ENCODE results near the gene NEGR1. TPM values are rescaled to one million over a fixed set of nuclear protein-coding genes. Genes with fewer than 3 reads are reported as not detected.

The NEGR1 gene
- total RNA-seq, 1 donor from 2014 or later, result 8.6 TPM

DNA sequence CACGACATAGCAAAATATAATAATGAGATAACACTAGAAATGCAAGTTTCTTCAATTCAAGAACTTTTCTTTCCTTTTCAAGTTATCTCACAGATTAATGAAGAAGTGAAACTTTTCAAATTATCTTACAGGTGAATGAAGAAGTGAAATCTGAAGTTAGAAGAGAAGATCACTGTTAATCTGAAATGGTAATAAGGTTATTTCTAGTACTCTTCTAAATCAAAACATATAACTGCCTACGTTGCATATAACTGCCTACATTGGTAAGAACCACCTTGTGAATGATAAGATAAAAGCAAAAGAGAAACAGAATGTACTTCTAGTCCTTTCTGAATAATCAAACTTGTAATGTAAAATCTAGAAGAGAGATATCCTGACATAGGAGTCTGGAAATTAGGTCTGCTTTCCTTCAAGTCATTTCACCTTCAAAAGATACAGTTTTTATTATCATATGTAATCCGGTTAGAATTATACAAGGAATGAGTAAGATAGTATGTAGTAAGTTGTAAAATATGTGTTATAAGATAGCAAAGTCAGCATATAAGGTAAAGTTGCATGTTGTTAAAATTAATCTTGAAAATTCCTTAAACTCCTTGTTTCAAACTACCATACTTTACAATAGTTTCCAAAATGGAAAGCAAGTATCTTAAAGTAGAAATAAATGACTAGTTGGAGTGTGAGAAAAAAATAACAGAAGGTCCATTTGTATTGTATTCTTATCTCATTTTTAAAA is 679.1 kb downstream of the NEGR1 start:
- no peaks in the 10 kb centered on the region for H3K4me1 ChIP-seq (ENCODE audit: insufficient read depth, low read length)
- no peak for DNase-seq (ENCODE audit: low read depth)
- no peak overlapping the region for H3K9ac ChIP-seq (ENCODE audit: low read length)
- FAIRE-seq, result no peak
- H3K4me2 ChIP-seq (ENCODE audit: low read length), result no peak overlapping the region
- Mint-ChIP-seq H3K27ac (ENCODE audit: unreplicated experiment) (no peak overlapping the region), H3K9me3 (ENCODE audit: unreplicated experiment) (no peaks in the 10 kb centered on the region), H3K4me3 (ENCODE audit: unreplicated experiment) (no peak overlapping the region), H3K4me1 (ENCODE audit: low read depth, unreplicated experiment) (no peaks in the 10 kb centered on the region), H3K36me3 (ENCODE audit: low read depth, unreplicated experiment) (no peaks in the 10 kb centered on the region), H3K27me3 (ENCODE audit: low read depth, unreplicated experiment) (no peaks in the 10 kb centered on the region)
- no peaks in the 10 kb centered on the region for H4K20me1 ChIP-seq (ENCODE audit: insufficient read depth, low read length)
- H3K9me3 ChIP-seq (ENCODE audit: insufficient read depth, low read depth, low read length), result no peaks in the 10 kb centered on the region
- H3K27me3 ChIP-seq (ENCODE audit: insufficient read depth, low read length), result no peaks in the 10 kb centered on the region
- no peaks in the 10 kb centered on the region for H3K79me2 ChIP-seq (ENCODE audit: insufficient read depth, low read length)
- no peak overlapping the region for H3K27ac ChIP-seq (ENCODE audit: low read depth, low read length)
- H3K36me3 ChIP-seq (ENCODE audit: insufficient read depth, low read length), result no peaks in the 10 kb centered on the region
- no peak overlapping the region for H2AFZ ChIP-seq (ENCODE audit: low read depth, low read length)
- H3K4me3 ChIP-seq (ENCODE audit: insufficient read depth, low read depth, low read length), result no peak overlapping the region
- TF ChIP-seq, protein P1, sequence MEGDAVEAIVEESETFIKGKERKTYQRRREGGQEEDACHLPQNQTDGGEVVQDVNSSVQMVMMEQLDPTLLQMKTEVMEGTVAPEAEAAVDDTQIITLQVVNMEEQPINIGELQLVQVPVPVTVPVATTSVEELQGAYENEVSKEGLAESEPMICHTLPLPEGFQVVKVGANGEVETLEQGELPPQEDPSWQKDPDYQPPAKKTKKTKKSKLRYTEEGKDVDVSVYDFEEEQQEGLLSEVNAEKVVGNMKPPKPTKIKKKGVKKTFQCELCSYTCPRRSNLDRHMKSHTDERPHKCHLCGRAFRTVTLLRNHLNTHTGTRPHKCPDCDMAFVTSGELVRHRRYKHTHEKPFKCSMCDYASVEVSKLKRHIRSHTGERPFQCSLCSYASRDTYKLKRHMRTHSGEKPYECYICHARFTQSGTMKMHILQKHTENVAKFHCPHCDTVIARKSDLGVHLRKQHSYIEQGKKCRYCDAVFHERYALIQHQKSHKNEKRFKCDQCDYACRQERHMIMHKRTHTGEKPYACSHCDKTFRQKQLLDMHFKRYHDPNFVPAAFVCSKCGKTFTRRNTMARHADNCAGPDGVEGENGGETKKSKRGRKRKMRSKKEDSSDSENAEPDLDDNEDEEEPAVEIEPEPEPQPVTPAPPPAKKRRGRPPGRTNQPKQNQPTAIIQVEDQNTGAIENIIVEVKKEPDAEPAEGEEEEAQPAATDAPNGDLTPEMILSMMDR (IDR thresholded peaks at IDR 0.05; ENCODE audit: insufficient read depth, low read depth, low read length), result no peak
- TF ChIP-seq EZH2 (IDR thresholded peaks at IDR 0.05; ENCODE audit: insufficient read depth, low read length), result no peak

DNA sequence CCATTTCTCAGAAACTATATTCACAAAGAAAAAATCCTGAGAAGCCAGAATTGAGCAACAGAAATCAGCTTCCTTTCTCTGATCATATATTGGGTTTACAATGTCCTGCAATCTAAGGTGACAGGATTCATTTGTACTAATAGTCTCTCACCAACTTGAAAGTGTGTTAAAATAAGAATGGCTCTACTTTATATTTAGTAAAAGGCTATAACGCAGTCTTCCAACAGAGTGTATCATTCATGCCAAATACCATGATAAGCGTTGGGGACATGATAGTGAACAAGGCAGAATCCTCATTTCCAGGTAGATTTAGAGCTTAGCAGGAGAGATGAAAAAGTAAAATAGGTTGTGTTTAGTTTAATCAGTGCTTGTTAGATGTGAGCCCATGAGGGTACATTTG is 682.3 kb downstream of the NEGR1 start:
- H3K4me3 ChIP-seq (ENCODE audit: insufficient read depth, low read depth, low read length), result no peak overlapping the region
- H4K20me1 ChIP-seq (ENCODE audit: insufficient read depth, low read length), result no peaks in the 10 kb centered on the region
- H3K9ac ChIP-seq (ENCODE audit: low read length), result no peak overlapping the region
- FAIRE-seq (no peak), DNase-seq (ENCODE audit: low read depth) (no peak)
- no peak overlapping the region for H3K27ac ChIP-seq (ENCODE audit: low read depth, low read length)
- Mint-ChIP-seq H3K27me3 (ENCODE audit: low read depth, unreplicated experiment) (no peaks in the 10 kb centered on the region), H3K9me3 (ENCODE audit: unreplicated experiment) (no peaks in the 10 kb centered on the region), H3K36me3 (ENCODE audit: low read depth, unreplicated experiment) (no peaks in the 10 kb centered on the region), H3K27ac (ENCODE audit: unreplicated experiment) (no peak overlapping the region), H3K4me3 (ENCODE audit: unreplicated experiment) (no peak overlapping the region), H3K4me1 (ENCODE audit: low read depth, unreplicated experiment) (no peaks in the 10 kb centered on the region)
- H3K4me1 ChIP-seq (ENCODE audit: insufficient read depth, low read length), result no peaks in the 10 kb centered on the region
- no peaks in the 10 kb centered on the region for H3K79me2 ChIP-seq (ENCODE audit: insufficient read depth, low read length)
- H2AFZ ChIP-seq (ENCODE audit: low read depth, low read length), result no peak overlapping the region
- no peak overlapping the region for H3K4me2 ChIP-seq (ENCODE audit: low read length)
- H3K27me3 ChIP-seq (ENCODE audit: insufficient read depth, low read length), result no peaks in the 10 kb centered on the region
- no peaks in the 10 kb centered on the region for H3K36me3 ChIP-seq (ENCODE audit: insufficient read depth, low read length)
- TF ChIP-seq, protein P1 (IDR thresholded peaks at IDR 0.05; ENCODE audit: insufficient read depth, low read depth, low read length), result no peak
- no peak for TF ChIP-seq EZH2 (IDR thresholded peaks at IDR 0.05; ENCODE audit: insufficient read depth, low read length)
- H3K9me3 ChIP-seq (ENCODE audit: insufficient read depth, low read depth, low read length), result no peaks in the 10 kb centered on the region

DNA sequence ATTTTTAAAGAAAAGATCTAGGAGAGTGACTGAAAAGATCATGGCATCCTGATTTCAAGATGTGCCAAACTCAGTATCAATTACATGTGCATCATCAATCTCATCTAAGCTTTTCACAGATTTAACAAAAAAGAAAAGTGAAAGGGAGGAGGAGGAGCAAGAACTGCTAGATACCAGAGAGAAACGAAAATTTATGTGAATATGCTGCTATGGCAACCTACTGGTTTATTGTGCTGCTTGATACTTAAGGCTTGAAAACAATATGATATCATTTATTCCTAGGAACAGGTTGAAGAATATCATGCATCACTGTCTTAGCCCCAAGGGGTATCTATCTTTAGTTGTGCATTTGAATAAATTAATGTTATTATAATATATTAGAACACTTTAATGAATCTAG is 683.0 kb downstream of the NEGR1 start:
- Histone ChIP-seq H3K9me3 (ENCODE audit: insufficient read depth, low read depth, low read length) (no peaks in the 10 kb centered on the region), H3K4me3 (ENCODE audit: insufficient read depth, low read depth, low read length) (no peak overlapping the region), H3K4me2 (ENCODE audit: low read length) (no peak overlapping the region), H3K4me1 (ENCODE audit: insufficient read depth, low read length) (no peaks in the 10 kb centered on the region), H3K27ac (ENCODE audit: low read depth, low read length) (no peak overlapping the region), H3K36me3 (ENCODE audit: insufficient read depth, low read length) (no peaks in the 10 kb centered on the region), H4K20me1 (ENCODE audit: insufficient read depth, low read length) (no peaks in the 10 kb centered on the region), H3K27me3 (ENCODE audit: insufficient read depth, low read length) (no peaks in the 10 kb centered on the region), H3K79me2 (ENCODE audit: insufficient read depth, low read length) (no peaks in the 10 kb centered on the region), H2AFZ (ENCODE audit: low read depth, low read length) (no peak overlapping the region), H3K9ac (ENCODE audit: low read length) (no peak overlapping the region)
- Mint-ChIP-seq H3K9me3 (ENCODE audit: unreplicated experiment) (no peaks in the 10 kb centered on the region), H3K27ac (ENCODE audit: unreplicated experiment) (no peak overlapping the region), H3K4me1 (ENCODE audit: low read depth, unreplicated experiment) (no peaks in the 10 kb centered on the region), H3K4me3 (ENCODE audit: unreplicated experiment) (no peak overlapping the region), H3K27me3 (ENCODE audit: low read depth, unreplicated experiment) (no peaks in the 10 kb centered on the region), H3K36me3 (ENCODE audit: low read depth, unreplicated experiment) (no peaks in the 10 kb centered on the region)
- TF ChIP-seq, protein P1 (IDR thresholded peaks at IDR 0.05; ENCODE audit: insufficient read depth, low read depth, low read length), result no peak
- TF ChIP-seq EZH2 (IDR thresholded peaks at IDR 0.05; ENCODE audit: insufficient read depth, low read length), result no peak
- FAIRE-seq (no peak), DNase-seq (ENCODE audit: low read depth) (no peak)
